Adrenal gland (tissue), 5 donors: Measurements from ENCODE around the gene CCR3.

Experiments
- CTCF ChIP-seq, 6 experiments: fragments of 450-650 bp in 4 of 6; fragments of 200-600 bp in 2 of 6; sonication (generic) in 1 of 6; IDR thresholded peaks; 1 replicate in 5 of 6; 2 replicates in 1 of 6; pipeline versions ENCODE4 v1.5.1 to v1.8.0; 2016 to 2021; ENCODE audit warnings: antibody characterized with exemption in 6 of 6, mild to moderate bottlenecking in 2 of 6, moderate library complexity in 1 of 6
- POLR2A ChIP-seq, 2 donors: fragments of 450-650 bp; IDR thresholded peaks; one replicate each; pipeline ENCODE4 v1.6.1; 2017; ENCODE audit warnings: antibody characterized with exemption in 2 of 2, mild to moderate bottlenecking in 2 of 2, moderate library complexity in 1 of 2
- donor health status: DM: no; HTN: no; CAD: no.

DNA sequence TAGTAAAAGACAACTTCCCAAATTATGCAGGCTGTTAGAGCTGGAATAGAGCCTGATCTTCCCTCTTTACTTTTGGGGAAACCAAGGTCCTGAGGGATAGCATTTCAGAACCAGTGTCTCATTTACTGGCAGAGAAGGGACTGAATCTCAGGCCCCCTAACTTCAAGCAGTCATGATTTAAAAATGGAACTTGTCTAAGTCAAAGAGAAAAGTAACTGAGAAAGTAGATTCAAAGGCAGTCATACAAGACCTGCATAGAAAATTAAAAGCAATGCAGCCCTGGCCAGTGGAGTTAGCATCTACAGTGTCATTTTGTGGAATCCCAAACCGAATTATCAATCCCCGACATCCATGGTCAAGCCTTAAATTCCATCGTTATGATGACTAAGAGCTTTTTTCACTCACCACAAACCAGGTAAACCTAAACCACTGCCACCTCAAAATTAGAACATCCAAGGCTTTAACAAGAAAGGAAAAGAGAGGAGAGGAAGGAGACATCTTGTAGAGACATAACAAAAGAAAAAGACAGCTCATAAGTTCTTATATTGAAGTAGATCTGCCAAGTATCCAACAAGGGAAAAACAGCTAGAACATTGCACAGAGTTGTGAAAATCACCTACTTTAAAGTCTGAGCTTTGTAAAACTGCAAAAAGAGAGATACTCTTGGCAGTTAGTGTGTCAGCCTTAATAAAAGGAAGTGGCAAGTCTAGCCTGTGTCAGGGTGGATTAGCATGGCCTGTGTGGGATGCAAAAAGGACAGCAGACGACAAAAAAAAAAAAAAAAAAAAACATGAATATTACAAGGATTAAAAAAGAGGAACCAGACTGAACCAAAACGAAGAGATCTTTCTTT, 57.6 kb downstream of the CCR3 start:
- no peak for TF ChIP-seq CTCF (IDR thresholded peaks at IDR 0.05)
- TF ChIP-seq POLR2A (IDR thresholded peaks at IDR 0.05) = no peak
